PFSK-1 (cell line): ENCODE results near the gene PDCD2.

Experiments used
- POLR2AphosphoS5 ChIP-seq: IDR thresholded peaks from 2 replicates; pipeline ENCODE4 v1.6.1; 2012; ENCODE audit warnings: low read depth, mild to moderate bottlenecking, control low read depth, low read length, moderate library complexity
- REST ChIP-seq, 2 experiments: IDR thresholded peaks; 2 replicates each; pipeline versions ENCODE4 v1.6.1 to v1.8.0; 2011 to 2012; ENCODE audit warnings: low read depth in 2 of 2, low read length in 2 of 2, control low read depth in 1 of 2, inconsistent platforms in 1 of 2, mild to moderate bottlenecking in 1 of 2, moderate library complexity in 1 of 2; ENCODE audit not compliant: insufficient read depth in 1 of 2
- TAF1 ChIP-seq: IDR thresholded peaks from 2 replicates; pipeline ENCODE4 v1.6.1; 2012; ENCODE audit warnings: low read length, control low read depth, borderline replicate concordance; ENCODE audit not compliant: insufficient read depth

DNA sequence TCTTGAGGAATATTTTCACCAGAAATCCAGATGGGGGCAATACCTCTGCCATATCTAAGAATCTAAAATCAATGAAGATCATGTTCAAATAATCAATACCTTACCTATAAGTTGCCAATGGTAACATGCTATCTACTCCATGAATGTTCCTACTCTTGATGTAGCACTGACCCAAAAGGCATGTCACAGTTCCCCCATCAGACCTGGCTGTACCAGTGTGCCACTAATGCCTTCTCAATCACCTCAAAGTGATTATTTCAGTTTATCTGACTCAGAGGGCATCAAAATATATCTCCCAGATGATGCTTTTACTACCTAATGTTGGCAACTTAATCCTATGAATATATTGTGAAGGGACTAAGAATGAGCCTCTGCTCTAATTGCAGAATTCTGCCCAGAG lies 5.5 kb downstream of the PDCD2 start:
- TF ChIP-seq REST (IDR thresholded peaks at IDR 0.05; ENCODE audit: insufficient read depth in 1 of 2, low read depth in 2 of 2, low read length in 2 of 2) (no peak), POLR2AphosphoS5 (no peak; the same call in 1 of the 2 replicates), TAF1 (no peak)
